ENCODE data around the gene UBR2. TPM values are rescaled to one million over a fixed set of nuclear protein-coding genes. Genes with fewer than 3 reads are reported as not detected.

Gene UBR2
- total RNA-seq, 1 donor from 2014 or later: 21.6 TPM

- no peak for DNase-seq (ENCODE audit: low spot score)
- Mint-ChIP-seq H3K27me3 (ENCODE audit: unreplicated experiment) (no peaks in the 10 kb centered on the region), H3K27ac (ENCODE audit: unreplicated experiment) (no peak overlapping the region), H3K4me3 (ENCODE audit: unreplicated experiment) (no peak overlapping the region), H3K9me3 (ENCODE audit: unreplicated experiment) (no peaks in the 10 kb centered on the region), H3K4me1 (ENCODE audit: unreplicated experiment) (no peaks in the 10 kb centered on the region), H3K36me3 (ENCODE audit: low read depth, unreplicated experiment) (peaks cover 5% of the 10 kb centered on the region)
- TF ChIP-seq CTCF (IDR thresholded peaks at IDR 0.05; ENCODE audit: unreplicated experiment): no peak
Measured at GRCh38 chr6:42618105-42618504, 54.3 kb downstream of the UBR2 start.

- Mint-ChIP-seq H3K36me3 (ENCODE audit: low read depth, unreplicated experiment) (peaks cover 5% of the 10 kb centered on the region), H3K4me3 (ENCODE audit: unreplicated experiment) (no peak overlapping the region), H3K9me3 (ENCODE audit: unreplicated experiment) (no peaks in the 10 kb centered on the region), H3K4me1 (ENCODE audit: unreplicated experiment) (no peaks in the 10 kb centered on the region), H3K27ac (ENCODE audit: unreplicated experiment) (no peak overlapping the region), H3K27me3 (ENCODE audit: unreplicated experiment) (no peaks in the 10 kb centered on the region)
- no peak for TF ChIP-seq CTCF (IDR thresholded peaks at IDR 0.05; ENCODE audit: unreplicated experiment)
- DNase-seq (ENCODE audit: low spot score): no peak
Measured at GRCh38 chr6:42618686-42619085, 54.9 kb downstream of the UBR2 start.

GRCh38 chr6:42619963-42620362 is 56.1 kb downstream of the UBR2 start:
- peaks cover 5% of the 10 kb centered on the region for H3K36me3 Mint-ChIP-seq (ENCODE audit: low read depth, unreplicated experiment)
- TF ChIP-seq CTCF (IDR thresholded peaks at IDR 0.05; ENCODE audit: unreplicated experiment): no peak
- no peak for DNase-seq (ENCODE audit: low spot score)
- H3K9me3 Mint-ChIP-seq (ENCODE audit: unreplicated experiment): no peaks in the 10 kb centered on the region
- no peak overlapping the region for H3K27ac Mint-ChIP-seq (ENCODE audit: unreplicated experiment)
- H3K4me3 Mint-ChIP-seq (ENCODE audit: unreplicated experiment): no peak overlapping the region
- no peaks in the 10 kb centered on the region for H3K27me3 Mint-ChIP-seq (ENCODE audit: unreplicated experiment)
- no peaks in the 10 kb centered on the region for H3K4me1 Mint-ChIP-seq (ENCODE audit: unreplicated experiment)

GRCh38 chr6:42624601-42625000 is 60.8 kb downstream of the UBR2 start:
- Mint-ChIP-seq H3K4me3 (ENCODE audit: unreplicated experiment) (no peak overlapping the region), H3K27ac (ENCODE audit: unreplicated experiment) (no peak overlapping the region), H3K4me1 (ENCODE audit: unreplicated experiment) (no peaks in the 10 kb centered on the region), H3K9me3 (ENCODE audit: unreplicated experiment) (no peaks in the 10 kb centered on the region), H3K36me3 (ENCODE audit: low read depth, unreplicated experiment) (peaks cover 15% of the 10 kb centered on the region), H3K27me3 (ENCODE audit: unreplicated experiment) (no peaks in the 10 kb centered on the region)
- no peak for DNase-seq (ENCODE audit: low spot score)
- no peak for TF ChIP-seq CTCF (IDR thresholded peaks at IDR 0.05; ENCODE audit: unreplicated experiment)

- Mint-ChIP-seq H3K4me1 (ENCODE audit: unreplicated experiment) (no peaks in the 10 kb centered on the region), H3K36me3 (ENCODE audit: low read depth, unreplicated experiment) (peaks cover 10% of the 10 kb centered on the region), H3K27me3 (ENCODE audit: unreplicated experiment) (peaks cover 2% of the 10 kb centered on the region)
Measured at GRCh38 chr6:42627044-42627443, 63.2 kb downstream of the UBR2 start.

More at GRCh38 chr6:42627044-42627443, 63.2 kb downstream of the UBR2 start:
- Mint-ChIP-seq H3K4me3 (ENCODE audit: unreplicated experiment) (no peak overlapping the region), H3K27ac (ENCODE audit: unreplicated experiment) (no peak overlapping the region), H3K9me3 (ENCODE audit: unreplicated experiment) (no peaks in the 10 kb centered on the region)
- TF ChIP-seq CTCF (IDR thresholded peaks at IDR 0.05; ENCODE audit: unreplicated experiment): no peak
- no peak for DNase-seq (ENCODE audit: low spot score)

All from endothelial cell (in vitro differentiated cells).